OCI-LY7 (cell line): ENCODE measurements around the gene ZFAND4.

Experiments used
- CTCF ChIP-seq: fragments of 200-600 bp; sonication (generic); conservative IDR thresholded peaks from 2 replicates; pipeline ENCODE4 v1.5.1; 2014; ENCODE audit warnings: mild to moderate bottlenecking, antibody characterized with exemption, low read length, moderate library complexity, mixed read lengths
- EZH2phosphoT487 ChIP-seq: fragments of 200-600 bp; sonication (generic); IDR thresholded peaks from 2 replicates; pipeline ENCODE4 v1.6.1; 2018; ENCODE audit warnings: low read depth, borderline replicate concordance, mild to moderate bottlenecking, mixed run types, antibody characterized with exemption, low read length, moderate library complexity, mixed read lengths

GRCh38 chr10:45640049-45640448, 32.5 kb downstream of the ZFAND4 start:
- TF ChIP-seq CTCF, result no peak
- no peak for TF ChIP-seq EZH2phosphoT487
